Nephron progenitor cell (in vitro differentiated cells): ENCODE data around the gene ZNF580.
A peak's percentile ranks its signal among the peaks of the same experiment; 100 is the strongest.

Experiments used
- DNase-seq: peaks from one replicate; pipeline ENCODE4 v3.0.0; 2021
- H3K27ac Mint-ChIP-seq: 2 replicates; pipeline ENCODE4 v1.8.0; 2021; ENCODE audit warnings: mild to moderate bottlenecking, moderate library complexity, mixed read lengths
- H3K27me3 Mint-ChIP-seq: 2 replicates; pipeline ENCODE4 v1.8.0; 2021; ENCODE audit warnings: mild to moderate bottlenecking, low read depth, mixed read lengths; ENCODE audit not compliant: poor library complexity
- H3K36me3 Mint-ChIP-seq: 2 replicates; pipeline ENCODE4 v1.8.0; 2021; ENCODE audit warnings: low read depth, mixed read lengths
- H3K4me1 Mint-ChIP-seq: 2 replicates; pipeline ENCODE4 v1.8.0; 2021; ENCODE audit warnings: mixed read lengths
- H3K4me3 Mint-ChIP-seq: 2 replicates; pipeline ENCODE4 v1.8.0; 2021; ENCODE audit warnings: mild to moderate bottlenecking, moderate library complexity, mixed read lengths
- H3K9me3 Mint-ChIP-seq: 2 replicates; pipeline ENCODE4 v1.8.0; 2021; ENCODE audit warnings: mild to moderate bottlenecking, moderate library complexity, mixed read lengths
- TF ChIP-seq, protein P1 (sequence below): fragments of 200-600 bp; sonication (generic); IDR thresholded peaks from 2 replicates; pipeline ENCODE4 v1.5.0; 2021; ENCODE audit warnings: antibody characterized with exemption

The ZNF580 gene

GRCh38 chr19:55684946-55685681 lies 44.3 kb downstream of the ZNF580 start:
- no peak for DNase-seq
- TF ChIP-seq, protein P1, sequence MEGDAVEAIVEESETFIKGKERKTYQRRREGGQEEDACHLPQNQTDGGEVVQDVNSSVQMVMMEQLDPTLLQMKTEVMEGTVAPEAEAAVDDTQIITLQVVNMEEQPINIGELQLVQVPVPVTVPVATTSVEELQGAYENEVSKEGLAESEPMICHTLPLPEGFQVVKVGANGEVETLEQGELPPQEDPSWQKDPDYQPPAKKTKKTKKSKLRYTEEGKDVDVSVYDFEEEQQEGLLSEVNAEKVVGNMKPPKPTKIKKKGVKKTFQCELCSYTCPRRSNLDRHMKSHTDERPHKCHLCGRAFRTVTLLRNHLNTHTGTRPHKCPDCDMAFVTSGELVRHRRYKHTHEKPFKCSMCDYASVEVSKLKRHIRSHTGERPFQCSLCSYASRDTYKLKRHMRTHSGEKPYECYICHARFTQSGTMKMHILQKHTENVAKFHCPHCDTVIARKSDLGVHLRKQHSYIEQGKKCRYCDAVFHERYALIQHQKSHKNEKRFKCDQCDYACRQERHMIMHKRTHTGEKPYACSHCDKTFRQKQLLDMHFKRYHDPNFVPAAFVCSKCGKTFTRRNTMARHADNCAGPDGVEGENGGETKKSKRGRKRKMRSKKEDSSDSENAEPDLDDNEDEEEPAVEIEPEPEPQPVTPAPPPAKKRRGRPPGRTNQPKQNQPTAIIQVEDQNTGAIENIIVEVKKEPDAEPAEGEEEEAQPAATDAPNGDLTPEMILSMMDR: no peak
- Mint-ChIP-seq H3K4me1 (peaks cover 13% of the 10 kb centered on the region), H3K4me3 (no peak overlapping the region), H3K27ac (no peak overlapping the region), H3K36me3 (peaks cover 19% of the 10 kb centered on the region), H3K27me3 (peaks cover 3% of the 10 kb centered on the region), H3K9me3 (no peaks in the 10 kb centered on the region)

DNA sequence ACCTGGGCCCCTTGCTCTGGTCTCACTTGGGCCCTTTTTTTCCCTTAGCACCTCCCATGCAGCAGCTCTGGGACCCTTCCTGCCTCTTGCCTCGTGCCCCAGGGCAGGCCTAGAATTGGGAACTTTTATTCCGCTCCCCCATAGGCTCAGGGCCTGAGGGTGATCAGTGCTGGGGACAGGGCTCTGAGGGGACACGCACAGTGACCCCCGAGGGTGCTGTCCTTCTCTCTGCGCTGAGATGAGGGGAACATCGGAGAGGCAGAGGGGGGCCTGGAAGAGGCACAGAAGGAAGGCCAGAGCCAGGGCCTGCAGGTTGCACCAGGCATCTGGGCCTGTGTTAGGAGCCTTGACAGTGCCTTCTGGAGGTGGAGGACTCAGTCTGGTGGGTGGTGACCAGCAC lies 45.0 kb downstream of the ZNF580 start:
- TF ChIP-seq, protein P1: no peak
- peaks cover 3% of the 10 kb centered on the region for H3K27me3 Mint-ChIP-seq
- no peak for DNase-seq
- H3K36me3 Mint-ChIP-seq: peaks cover 15% of the 10 kb centered on the region
- no peak overlapping the region for H3K4me3 Mint-ChIP-seq
- no peaks in the 10 kb centered on the region for H3K9me3 Mint-ChIP-seq
- H3K4me1 Mint-ChIP-seq: peaks cover 17% of the 10 kb centered on the region
- H3K27ac Mint-ChIP-seq: peak overlapping the region; percentile 79

GRCh38 chr19:55686311-55687050 lies 45.7 kb downstream of the ZNF580 start:
- Mint-ChIP-seq H3K4me3 (no peak overlapping the region), H3K36me3 (peaks cover 15% of the 10 kb centered on the region), H3K27me3 (peaks cover 3% of the 10 kb centered on the region), H3K9me3 (no peaks in the 10 kb centered on the region), H3K4me1 (peaks cover 17% of the 10 kb centered on the region), H3K27ac (peak overlapping the region; percentile 97)
- TF ChIP-seq, protein P1: no peak
- no peak for DNase-seq

DNA sequence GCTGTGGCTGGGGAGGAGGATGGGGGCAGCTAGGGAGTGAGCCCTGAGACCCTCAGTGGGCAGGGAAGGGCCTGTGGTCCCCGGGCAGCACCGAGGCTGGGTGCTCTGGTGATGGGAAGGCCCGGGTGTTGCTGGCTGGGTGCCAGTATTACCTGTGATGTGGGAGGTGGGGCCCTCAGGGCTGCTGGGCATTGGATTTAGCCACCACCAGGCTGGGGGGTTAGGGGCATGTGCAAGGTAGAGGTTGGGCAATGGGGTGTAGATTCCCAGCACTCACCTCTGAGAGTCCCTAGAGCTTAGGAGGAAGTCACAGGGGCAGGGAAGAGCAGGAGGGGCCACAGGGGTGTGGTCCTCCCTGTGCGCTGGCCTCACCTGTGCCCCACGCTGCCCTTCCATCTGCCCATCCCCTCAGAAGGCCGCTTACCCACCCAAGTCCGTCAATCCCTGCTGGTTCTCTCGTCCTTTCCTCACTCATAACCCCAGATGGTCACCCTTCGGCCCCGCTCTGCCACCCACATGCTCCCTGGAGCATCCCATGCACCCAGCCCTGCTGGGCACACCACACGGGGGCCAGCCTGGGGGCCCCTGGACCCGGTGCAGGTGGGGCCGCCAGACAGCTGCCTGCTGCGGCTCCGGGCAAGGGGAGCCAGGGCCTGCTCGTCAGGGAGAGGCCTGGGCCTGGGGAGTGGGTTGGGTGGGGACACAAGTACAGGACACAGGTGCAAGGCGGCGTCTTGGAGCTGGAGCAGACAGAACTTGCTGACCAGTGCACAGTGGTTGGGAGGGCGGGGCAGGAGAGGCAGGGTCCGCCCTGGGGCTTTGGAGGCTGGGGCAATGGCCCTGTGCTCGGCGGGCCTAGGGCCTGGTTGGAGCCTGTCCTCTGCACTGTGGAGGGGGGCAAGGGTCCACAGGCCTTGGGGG lies 46.7 kb downstream of the ZNF580 start:
- H3K27ac Mint-ChIP-seq: peak overlapping the region; percentile 19
- no peak for DNase-seq
- no peaks in the 10 kb centered on the region for H3K9me3 Mint-ChIP-seq
- no peak overlapping the region for H3K4me3 Mint-ChIP-seq
- peaks cover 3% of the 10 kb centered on the region for H3K27me3 Mint-ChIP-seq
- H3K4me1 Mint-ChIP-seq: peaks cover 17% of the 10 kb centered on the region
- TF ChIP-seq, protein P1: no peak
- H3K36me3 Mint-ChIP-seq: peaks cover 15% of the 10 kb centered on the region

DNA sequence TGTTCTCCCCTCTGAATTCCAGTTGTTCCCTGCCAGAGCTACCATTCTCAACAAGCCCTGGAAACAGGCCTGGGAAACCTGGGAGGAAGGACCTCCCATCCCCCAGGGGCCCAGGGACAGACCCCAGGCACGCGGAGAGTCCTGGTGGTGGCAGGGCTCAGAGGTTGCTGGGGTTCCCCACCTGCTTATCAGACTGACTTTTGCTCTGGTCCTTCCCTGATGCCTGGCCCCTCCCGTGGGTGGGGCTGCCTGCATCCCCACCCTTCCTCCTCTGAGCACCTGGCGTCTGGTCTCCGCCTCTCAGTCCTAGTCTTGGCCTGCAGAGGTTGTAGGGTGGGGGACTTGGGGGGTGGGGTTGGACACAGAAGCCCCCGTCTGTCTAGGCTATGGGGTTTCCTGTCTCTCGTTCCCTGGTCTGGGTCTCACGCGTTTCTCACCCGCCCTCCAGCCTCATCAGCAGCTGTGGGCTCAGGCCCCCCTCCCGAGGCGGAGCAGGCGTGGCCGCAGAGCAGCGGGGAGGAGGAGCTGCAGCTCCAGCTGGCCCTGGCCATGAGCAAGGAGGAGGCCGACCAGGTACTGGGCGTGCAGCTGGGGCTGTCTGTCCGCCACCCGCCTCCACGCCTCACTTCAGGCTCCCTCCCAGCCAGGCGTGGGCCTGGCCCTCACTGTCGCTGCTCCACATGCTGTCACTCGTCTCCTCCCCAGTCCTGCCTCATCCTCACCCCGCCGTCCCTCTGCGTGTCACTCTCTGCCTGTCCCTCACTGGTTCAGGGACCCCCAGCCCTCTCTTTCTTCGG lies 47.8 kb downstream of the ZNF580 start:
- H3K4me3 Mint-ChIP-seq: no peak overlapping the region
- H3K27ac Mint-ChIP-seq: peak overlapping the region; percentile 94

More for the DNA sequence above, 47.8 kb downstream of the ZNF580 start:
- Mint-ChIP-seq H3K4me1 (peaks cover 17% of the 10 kb centered on the region), H3K36me3 (peaks cover 14% of the 10 kb centered on the region), H3K9me3 (no peaks in the 10 kb centered on the region), H3K27me3 (no peaks in the 10 kb centered on the region)
- peak; percentile 28 for DNase-seq
- TF ChIP-seq, protein P1: no peak
